DMS153 treated with DMSO at 0.1 percent for 48 hours (cell line): Measurements from ENCODE around the gene KCNG2.

Experiments used
- DNase-seq: peaks from one replicate; lab custom pipeline; 2025; ENCODE audit not compliant: unreplicated experiment; lab: John Stamatoyannopoulos, UW

The KCNG2 gene

GRCh38 chr18:79768745-79769144, 29.0 kb upstream of the KCNG2 start:
- DNase-seq, result no peak

- no peak for DNase-seq
These were observed 27.8 kb upstream of the KCNG2 start for GRCh38 chr18:79769698-79770500.

GRCh38 chr18:79770501-79770815, 27.3 kb upstream of the KCNG2 start:
- DNase-seq, result no peak

GRCh38 chr18:79770826-79771225, 26.9 kb upstream of the KCNG2 start:
- DNase-seq, result no peak

- DNase-seq, result no peak
These were observed 26.2 kb upstream of the KCNG2 start for GRCh38 chr18:79771446-79772107.

GRCh38 chr18:79772108-79772864, 25.5 kb upstream of the KCNG2 start:
- no peak for DNase-seq

GRCh38 chr18:79772865-79773696, 24.7 kb upstream of the KCNG2 start:
- DNase-seq, result no peak

- DNase-seq, result no peak
These were observed 23.6 kb upstream of the KCNG2 start for GRCh38 chr18:79774111-79774510.

GRCh38 chr18:79775441-79776221, 22.1 kb upstream of the KCNG2 start:
- no peak for DNase-seq

GRCh38 chr18:79776674-79777073, 21.1 kb upstream of the KCNG2 start:
- no peak for DNase-seq

- no peak for DNase-seq
These were observed 19.4 kb upstream of the KCNG2 start for GRCh38 chr18:79778291-79778791.

GRCh38 chr18:79779021-79779699, 18.6 kb upstream of the KCNG2 start:
- no peak for DNase-seq

- DNase-seq, result no peak
These were observed 18.0 kb upstream of the KCNG2 start for GRCh38 chr18:79779700-79780190.

GRCh38 chr18:79780547-79780946, 17.2 kb upstream of the KCNG2 start:
- no peak for DNase-seq

GRCh38 chr18:79781331-79781941, 16.3 kb upstream of the KCNG2 start:
- DNase-seq, result no peak

GRCh38 chr18:79782566-79783308, 15.0 kb upstream of the KCNG2 start:
- DNase-seq, result no peak

GRCh38 chr18:79784071-79784913, 13.4 kb upstream of the KCNG2 start:
- DNase-seq, result no peak
